T-helper 17 cell (primary cell): ENCODE results near the gene XPO4. TPM values are rescaled to one million over a fixed set of nuclear protein-coding genes. Genes with fewer than 3 reads are reported as not detected.
"Not testable (repeated sequence)": the region's sequence is repeated elsewhere in the genome, so short reads cannot be mapped to it uniquely, and the experiment has no call there.

Source experiments
- ATAC-seq: fragments of 150-1000 bp; cut with Tn5 transposase; 2 replicates; pipeline ENCODE4 v1.10.0; 2021; ENCODE audit warnings: mild to moderate bottlenecking, moderate library complexity
- DNase-seq, 3 donors: peaks; one replicate each; pipeline versions ENCODE4 v3.0.0 to v3.0.0-alpha.2; 2020 to 2021
- H3K9me3 ChIP-seq: one replicate; pipeline ENCODE4 v1.7.0; 2013; ENCODE audit warnings: low read length, mild to moderate bottlenecking; ENCODE audit not compliant: control insufficient read depth, poor library complexity, severe bottlenecking
- H3K27ac Mint-ChIP-seq: one replicate; pipeline ENCODE4 v1.8.0; 2022; ENCODE audit warnings: mild to moderate bottlenecking, moderate library complexity, mixed read lengths
- H3K27me3 Mint-ChIP-seq: one replicate; pipeline ENCODE4 v1.8.0; 2022; ENCODE audit warnings: mixed read lengths
- H3K36me3 Mint-ChIP-seq: one replicate; pipeline ENCODE4 v1.8.0; 2022; ENCODE audit warnings: low read depth, mixed read lengths
- H3K4me1 Mint-ChIP-seq: one replicate; pipeline ENCODE4 v1.8.0; 2022; ENCODE audit warnings: mild to moderate bottlenecking, mixed read lengths
- H3K4me3 Mint-ChIP-seq: one replicate; pipeline ENCODE4 v1.8.0; 2022; ENCODE audit warnings: mild to moderate bottlenecking, moderate library complexity, mixed read lengths
- total RNA-seq, 4 donors: library from RNA in 2 of 4; stranded (reverse) in 2 of 4; gene quantifications; one replicate each; pipeline ENCODE4 v1.2.3 and lab custom pipeline; 2022 to 2026

XPO4 gene
- total RNA-seq: 10 to 100 TPM; 23.4 to 25.3 TPM
- total RNA-seq (lab: John Stamatoyannopoulos, UW): 79.2 to 102 reads per million in 2 donors

DNA sequence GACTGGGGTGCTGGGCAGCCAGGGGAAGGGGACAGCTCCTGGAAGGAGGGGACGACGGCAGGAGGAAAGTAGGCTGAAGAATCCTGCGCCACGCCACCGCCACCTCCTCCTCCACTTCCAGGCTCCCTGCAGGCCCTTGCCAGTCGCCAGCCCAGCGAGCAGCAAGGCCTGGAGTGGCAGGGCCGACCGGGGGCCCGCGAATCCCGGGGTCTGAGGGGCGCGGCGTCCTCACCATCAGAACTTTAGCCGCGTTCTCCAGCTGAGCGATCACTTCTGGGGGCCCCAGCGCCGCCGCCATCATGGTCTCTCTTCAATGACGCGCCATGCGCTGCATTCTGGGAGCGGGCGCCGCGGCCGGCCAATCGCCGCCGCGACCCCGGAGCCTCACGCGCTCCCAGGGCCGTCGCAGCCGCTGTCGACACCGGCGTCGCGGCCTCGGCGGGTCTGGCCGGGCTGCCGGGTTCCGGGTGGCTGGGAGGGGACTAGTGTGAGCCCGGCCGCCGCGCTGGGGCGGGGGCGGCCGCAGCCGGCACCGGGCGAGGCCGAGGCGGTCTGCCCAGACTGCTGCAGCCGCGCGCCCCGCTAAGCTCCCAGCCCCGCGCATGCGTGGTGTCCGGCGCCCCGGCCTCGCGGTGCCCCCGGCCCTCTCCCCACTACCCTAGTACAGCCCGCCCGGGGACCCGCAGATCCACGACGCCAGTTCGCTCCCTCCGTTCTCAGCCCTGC lies at the start of gene XPO4:
Gene XPO4, minus strand, starts transcription at position 309 of the 726 bp plus-strand sequence. Its CDS starts 8 bp downstream, at position 301.
- Mint-ChIP-seq H3K27me3 (no peaks in the 10 kb centered on the region), H3K4me3 (peak within 1 kb of the TSS; percentile 97), H3K36me3 (no peaks in the 10 kb centered on the region), H3K4me1 (peaks cover 15% of the 10 kb centered on the region), H3K27ac (peak within 1 kb of the TSS; percentile 96)
- DNase-seq (peak; percentile 67 to 74 (median 71)), ATAC-seq (peak; percentile 96)
- no peaks in the 10 kb centered on the region for H3K9me3 ChIP-seq

DNA sequence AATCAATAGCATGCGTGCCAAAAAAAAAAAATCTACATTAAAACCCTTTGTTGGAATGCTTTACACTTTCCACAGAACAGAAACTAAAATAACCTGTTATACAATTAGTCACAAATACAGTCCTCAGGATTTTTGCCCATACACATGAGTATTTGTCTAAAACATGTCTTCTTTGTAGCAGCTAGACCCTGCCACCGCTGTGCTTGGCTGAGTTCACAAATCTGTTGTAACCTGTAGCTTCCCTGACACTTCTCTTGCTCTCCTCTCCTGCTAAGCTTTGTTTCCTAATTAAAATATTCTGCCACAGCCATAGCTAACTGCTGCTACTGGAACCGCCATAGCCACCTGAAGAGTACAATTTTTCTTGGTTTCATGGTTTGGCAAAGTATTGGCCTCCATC lies 45.5 kb upstream of the XPO4 start:
- H3K4me3 Mint-ChIP-seq, ATAC-seq, H3K4me1 Mint-ChIP-seq, DNase-seq, H3K9me3 ChIP-seq, H3K36me3 Mint-ChIP-seq, H3K27ac Mint-ChIP-seq: not testable (repeated sequence)
- peaks cover 77% of the 10 kb centered on the region for H3K27me3 Mint-ChIP-seq

DNA sequence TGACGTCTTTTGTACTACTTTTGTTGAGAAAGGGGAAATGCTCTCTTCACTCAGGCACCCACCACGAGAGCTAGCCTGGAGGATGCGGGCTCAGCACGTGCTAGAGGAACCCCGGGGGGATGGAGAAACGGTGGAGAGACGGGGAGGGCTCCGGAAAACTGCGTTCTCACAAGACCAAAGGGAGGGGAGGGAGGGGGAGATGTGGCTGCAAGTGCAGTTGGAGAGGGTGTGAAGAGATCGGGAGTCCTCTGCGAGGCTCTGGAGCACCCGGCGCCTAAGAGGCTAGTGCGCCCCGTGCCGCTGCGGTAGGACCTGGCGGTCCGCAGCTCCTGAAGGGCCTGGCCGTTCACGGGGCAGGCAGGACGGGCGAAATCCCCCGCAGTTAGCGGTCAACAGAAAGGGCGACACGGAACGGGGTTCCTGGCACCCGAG lies 43.4 kb upstream of the XPO4 start:
- peak; percentile 40 for ATAC-seq

DNA sequence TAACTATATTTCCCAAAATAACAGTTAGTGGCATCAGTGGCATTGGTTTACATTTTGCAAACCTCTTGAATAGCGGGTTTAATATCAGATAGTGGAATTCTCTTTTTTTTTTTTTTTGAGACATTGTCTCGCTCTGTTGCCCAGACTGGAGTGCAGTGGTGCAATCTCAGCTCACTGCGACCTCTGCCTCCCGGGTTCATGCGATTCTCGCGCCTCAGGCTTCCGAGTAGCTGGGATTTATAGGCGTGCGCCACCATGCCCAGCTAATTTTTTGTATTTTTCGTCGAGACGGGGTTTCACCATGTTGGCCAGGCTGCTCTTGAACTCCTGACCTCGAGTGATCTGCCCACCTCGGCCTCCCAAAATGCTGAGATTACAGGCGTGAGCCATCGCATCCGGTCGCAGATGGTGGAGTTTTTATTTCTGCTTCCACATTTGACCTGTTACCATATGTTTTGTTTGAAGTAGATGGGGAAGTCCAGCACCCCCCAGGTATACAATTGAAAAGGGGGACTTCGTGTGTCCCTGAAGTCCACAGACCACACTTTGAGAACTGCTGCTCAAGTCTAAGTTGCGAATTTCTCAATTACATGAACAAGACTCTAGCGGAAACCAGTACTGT lies 40.5 kb upstream of the XPO4 start:
- Mint-ChIP-seq H3K27ac (no peak overlapping the region), H3K36me3 (no peaks in the 10 kb centered on the region), H3K4me1 (peaks cover 5% of the 10 kb centered on the region), H3K4me3 (no peak overlapping the region), H3K27me3 (peaks cover 62% of the 10 kb centered on the region)
- no peaks in the 10 kb centered on the region for H3K9me3 ChIP-seq
- DNase-seq (no peak), ATAC-seq (peak; percentile 14)

More for the DNA sequence above, 43.4 kb upstream of the XPO4 start:
- Mint-ChIP-seq H3K36me3 (peaks cover 2% of the 10 kb centered on the region), H3K27ac (no peak overlapping the region), H3K4me3 (peak overlapping the region; percentile 36), H3K4me1 (peaks cover 5% of the 10 kb centered on the region), H3K27me3 (peaks cover 72% of the 10 kb centered on the region)
- no peak for DNase-seq
- H3K9me3 ChIP-seq: no peaks in the 10 kb centered on the region

DNA sequence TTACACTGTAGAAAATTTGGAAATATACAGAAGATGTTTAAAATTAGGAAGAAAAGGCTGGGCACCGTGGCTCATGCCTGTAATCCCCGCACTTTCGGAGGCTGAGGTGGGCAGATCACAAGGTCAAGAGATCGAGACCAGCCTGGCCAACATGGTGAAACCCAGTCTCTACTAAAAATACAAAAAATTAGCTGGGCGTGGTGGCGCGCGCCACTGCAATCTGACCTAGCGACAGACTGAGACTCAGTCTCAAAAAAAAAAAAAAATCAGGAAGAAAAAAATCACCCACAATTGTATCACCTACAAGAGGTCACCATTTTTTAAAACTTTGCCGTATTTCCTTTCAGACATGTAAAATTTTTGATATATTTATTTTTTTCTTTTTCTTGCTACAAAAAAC lies 38.0 kb upstream of the XPO4 start:
- not testable (repeated sequence) for H3K4me1 Mint-ChIP-seq, ATAC-seq, H3K9me3 ChIP-seq, H3K27ac Mint-ChIP-seq, H3K36me3 Mint-ChIP-seq, DNase-seq, H3K4me3 Mint-ChIP-seq
- H3K27me3 Mint-ChIP-seq: peaks cover 41% of the 10 kb centered on the region

DNA sequence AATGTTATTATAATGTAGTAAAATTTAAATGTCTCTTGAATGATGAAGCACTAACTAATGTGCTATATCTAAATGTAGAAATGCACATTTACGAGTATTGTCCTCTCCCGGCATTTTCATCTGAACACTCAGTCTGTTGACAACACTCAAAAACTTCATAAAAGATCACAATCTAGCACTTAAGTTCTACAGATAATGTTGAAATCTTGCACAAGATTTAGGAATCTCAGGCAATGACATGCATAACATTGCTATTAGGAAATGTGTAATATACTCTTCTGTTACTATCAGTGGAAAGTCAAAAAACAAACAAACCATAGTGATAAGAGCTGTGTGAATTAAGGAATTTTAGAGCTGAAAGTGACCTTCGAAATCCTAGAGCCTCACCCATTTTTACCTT lies 37.5 kb upstream of the XPO4 start:
- ATAC-seq (no peak), DNase-seq (no peak)
- Mint-ChIP-seq H3K27ac (no peak overlapping the region), H3K27me3 (peaks cover 37% of the 10 kb centered on the region), H3K36me3 (no peaks in the 10 kb centered on the region), H3K4me3 (no peak overlapping the region), H3K4me1 (peaks cover 3% of the 10 kb centered on the region)
- no peaks in the 10 kb centered on the region for H3K9me3 ChIP-seq

DNA sequence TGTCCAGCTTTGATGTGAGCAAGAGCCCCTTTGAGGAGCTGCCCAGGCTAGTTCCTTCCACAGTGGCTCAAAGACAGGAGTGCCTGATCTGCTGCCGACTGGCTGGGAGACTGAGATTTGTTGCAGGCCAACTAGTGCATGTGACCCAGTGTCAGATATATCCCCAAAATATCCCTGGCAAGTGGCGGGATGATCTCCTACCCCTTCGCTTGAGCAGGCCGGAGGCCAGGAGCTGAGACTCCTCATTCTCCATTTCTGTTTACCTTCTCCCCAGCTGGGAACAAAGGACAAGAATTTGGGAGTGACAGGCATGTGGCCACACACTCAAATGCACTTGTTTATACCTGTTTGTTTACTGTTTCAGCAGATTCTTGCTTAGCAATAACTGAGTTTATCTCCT lies 37.1 kb upstream of the XPO4 start:
- DNase-seq (no peak), ATAC-seq (no peak)
- no peak overlapping the region for H3K4me3 Mint-ChIP-seq
- peaks cover 3% of the 10 kb centered on the region for H3K4me1 Mint-ChIP-seq
- peaks cover 33% of the 10 kb centered on the region for H3K27me3 Mint-ChIP-seq
- no peaks in the 10 kb centered on the region for H3K9me3 ChIP-seq
- no peaks in the 10 kb centered on the region for H3K36me3 Mint-ChIP-seq
- H3K27ac Mint-ChIP-seq: no peak overlapping the region

DNA sequence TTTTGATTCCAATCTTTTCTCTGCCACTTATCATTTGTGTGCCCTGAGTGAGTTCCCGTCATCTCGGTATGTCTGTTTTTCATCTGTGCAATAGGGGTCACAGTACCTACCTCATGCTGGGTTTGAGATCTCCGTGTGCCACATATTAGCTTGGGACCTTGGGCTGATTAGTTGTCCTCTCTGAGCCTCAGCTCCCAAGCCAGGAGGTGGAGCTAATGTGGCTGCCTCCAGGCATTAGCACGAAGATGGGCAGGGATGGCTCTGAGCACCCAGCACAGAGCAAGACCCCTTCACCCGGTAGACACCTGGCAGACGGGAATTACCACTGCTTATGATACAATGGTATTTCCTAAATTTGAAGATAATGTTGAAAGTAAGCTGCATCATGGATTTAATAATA lies 35.8 kb upstream of the XPO4 start:
- peak overlapping the region; percentile 29 for H3K27ac Mint-ChIP-seq
- H3K27me3 Mint-ChIP-seq: peaks cover 24% of the 10 kb centered on the region
- no peaks in the 10 kb centered on the region for H3K9me3 ChIP-seq
- H3K4me1 Mint-ChIP-seq: no peaks in the 10 kb centered on the region
- no peak overlapping the region for H3K4me3 Mint-ChIP-seq
- H3K36me3 Mint-ChIP-seq: no peaks in the 10 kb centered on the region
- ATAC-seq (no peak), DNase-seq (no peak)

DNA sequence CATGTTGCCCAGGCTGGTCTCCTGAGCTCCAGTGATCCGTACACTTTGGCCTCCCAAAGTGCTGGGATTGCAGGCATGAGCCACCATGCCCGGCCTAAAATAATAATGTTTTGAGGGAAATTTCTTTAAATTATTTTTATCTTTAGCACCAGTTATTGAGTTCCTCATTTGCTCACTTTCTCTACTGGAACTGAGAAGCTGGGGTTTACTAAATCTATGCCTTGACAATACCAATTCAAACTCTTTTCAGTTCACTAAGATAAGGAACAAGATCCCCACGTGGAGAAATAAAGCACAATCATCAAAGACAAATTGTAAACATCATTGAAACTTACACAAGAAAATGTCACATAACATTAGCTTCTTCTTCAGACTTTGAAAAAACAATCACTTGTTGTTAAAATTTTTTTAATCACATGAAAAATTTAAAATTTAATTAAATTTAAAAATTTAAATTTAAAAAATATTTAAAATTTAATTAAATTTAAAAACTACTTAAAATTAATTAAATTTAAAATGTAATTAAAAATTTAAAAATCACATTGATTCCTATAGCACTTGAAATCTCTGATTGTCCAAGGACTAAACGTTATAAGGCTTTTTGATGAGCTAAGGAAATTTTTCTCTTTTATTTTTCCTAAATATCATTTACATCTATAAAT lies 25.2 kb upstream of the XPO4 start:
- Mint-ChIP-seq H3K4me1 (peaks cover 2% of the 10 kb centered on the region), H3K36me3 (no peaks in the 10 kb centered on the region), H3K27ac (no peak overlapping the region), H3K27me3 (no peaks in the 10 kb centered on the region), H3K4me3 (no peak overlapping the region)
- H3K9me3 ChIP-seq: no peaks in the 10 kb centered on the region
- DNase-seq (no peak), ATAC-seq (no peak)

DNA sequence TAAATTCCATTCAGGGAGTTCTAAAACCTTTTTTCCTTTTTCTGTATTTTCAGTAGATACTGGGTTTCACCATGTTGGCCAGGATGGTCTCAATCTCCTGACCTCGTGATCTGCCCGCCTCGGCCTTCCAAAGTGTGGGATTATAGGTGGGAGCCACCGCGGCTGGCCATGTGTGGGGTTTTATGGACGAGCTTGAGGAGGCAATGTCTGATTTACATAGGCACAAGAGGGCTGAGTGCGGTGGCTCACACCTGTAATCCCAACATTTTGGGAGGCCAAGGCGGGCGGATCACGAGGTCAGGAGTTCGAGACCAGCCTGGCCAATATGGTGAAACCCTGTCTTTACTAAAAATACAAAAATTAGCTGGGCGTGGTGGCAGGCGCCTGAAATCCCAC lies 22.8 kb upstream of the XPO4 start:
- not testable (repeated sequence) for H3K9me3 ChIP-seq, H3K36me3 Mint-ChIP-seq, H3K27ac Mint-ChIP-seq, DNase-seq, H3K4me3 Mint-ChIP-seq, H3K27me3 Mint-ChIP-seq, ATAC-seq, H3K4me1 Mint-ChIP-seq

DNA sequence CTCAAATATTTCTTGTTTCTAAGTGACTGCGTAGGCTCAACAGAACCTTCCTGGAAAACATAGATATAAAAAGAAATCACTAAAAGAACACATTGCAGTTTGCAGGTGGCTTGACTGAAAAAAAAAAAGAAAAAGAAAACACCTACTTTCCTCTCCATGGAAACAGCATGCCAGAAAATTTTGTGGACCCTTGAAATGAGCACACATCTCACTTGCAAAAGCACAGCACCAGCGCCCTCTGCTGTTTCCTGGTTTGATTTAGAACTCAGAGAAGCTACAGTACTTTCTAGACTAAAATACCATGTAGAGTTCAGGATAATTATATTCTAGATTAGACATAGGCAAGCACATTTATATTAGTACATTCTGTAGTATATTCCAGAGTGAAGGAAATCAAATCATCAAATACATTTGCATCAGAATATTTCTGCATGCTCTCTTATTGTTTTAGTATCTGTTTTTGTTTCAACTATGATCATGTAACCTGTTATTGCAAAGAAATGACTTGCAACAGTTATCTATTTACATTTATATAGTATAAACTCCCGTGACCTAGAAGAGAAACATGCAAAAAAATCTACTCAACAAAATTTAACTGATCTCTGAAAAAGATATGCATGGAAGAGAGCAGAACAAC lies 22.3 kb upstream of the XPO4 start:
- H3K27ac Mint-ChIP-seq: no peak overlapping the region
- H3K36me3 Mint-ChIP-seq: no peaks in the 10 kb centered on the region
- H3K4me3 Mint-ChIP-seq: no peak overlapping the region
- H3K4me1 Mint-ChIP-seq: peaks cover 2% of the 10 kb centered on the region
- DNase-seq: peak; percentile 36 to 56 (median 44)
- no peaks in the 10 kb centered on the region for H3K27me3 Mint-ChIP-seq
- no peaks in the 10 kb centered on the region for H3K9me3 ChIP-seq
- ATAC-seq: peak; percentile 60

DNA sequence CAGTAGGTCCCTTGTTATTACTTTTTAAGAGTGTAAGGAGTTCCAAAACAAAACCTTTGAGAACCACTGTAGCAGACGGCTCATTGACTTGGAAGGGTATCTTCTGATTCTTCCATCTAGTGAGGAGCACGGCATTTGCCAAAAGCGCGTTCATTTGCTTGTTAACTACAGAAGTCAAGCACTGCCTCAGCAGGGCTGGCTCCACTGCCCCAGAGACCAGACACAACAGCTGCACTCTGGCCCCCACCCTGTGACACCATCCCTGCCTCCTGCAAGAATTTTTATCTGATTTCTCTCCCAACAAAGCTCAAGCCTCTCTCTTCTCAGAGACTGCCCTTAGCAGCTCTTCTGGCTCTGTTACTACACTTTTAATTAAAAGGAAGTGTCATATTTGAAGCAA lies 20.7 kb upstream of the XPO4 start:
- Mint-ChIP-seq H3K27ac (no peak overlapping the region), H3K27me3 (no peaks in the 10 kb centered on the region), H3K4me1 (peaks cover 2% of the 10 kb centered on the region), H3K36me3 (no peaks in the 10 kb centered on the region), H3K4me3 (no peak overlapping the region)
- ATAC-seq: no peak
- H3K9me3 ChIP-seq: no peaks in the 10 kb centered on the region
- no peak for DNase-seq

DNA sequence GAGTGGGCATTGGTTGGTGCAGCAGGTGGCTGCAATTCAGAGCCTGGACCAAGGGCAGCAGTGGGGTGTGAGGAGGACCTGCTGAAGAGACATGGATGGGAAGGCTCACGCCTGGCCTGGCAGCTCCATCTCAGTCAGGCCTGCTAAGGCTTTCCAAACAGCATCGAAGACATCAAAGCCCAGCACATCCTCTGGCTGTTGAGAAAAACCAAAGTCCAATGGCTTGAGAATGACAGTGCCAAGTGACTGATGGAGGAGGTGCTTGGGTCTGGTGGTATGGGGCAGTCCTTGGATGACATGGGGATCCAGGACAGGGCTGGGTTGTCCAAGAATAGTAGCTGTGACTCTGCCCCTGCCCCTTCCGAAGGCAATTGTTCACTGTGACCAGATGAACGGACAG lies 19.0 kb upstream of the XPO4 start:
- H3K9me3 ChIP-seq: no peaks in the 10 kb centered on the region
- Mint-ChIP-seq H3K4me1 (peaks cover 2% of the 10 kb centered on the region), H3K27me3 (no peaks in the 10 kb centered on the region), H3K27ac (no peak overlapping the region), H3K4me3 (no peak overlapping the region), H3K36me3 (no peaks in the 10 kb centered on the region)
- ATAC-seq (no peak), DNase-seq (no peak)
